Ectodermal cell (in vitro differentiated cells): Measurements from ENCODE around the gene NATD1.

Source experiments
- H3K27ac ChIP-seq: 2 replicates; pipeline ENCODE4 v1.7.0; 2013; ENCODE audit warnings: mild to moderate bottlenecking, low read depth, low read length; ENCODE audit not compliant: insufficient read depth, poor library complexity, severe bottlenecking
- H3K27me3 ChIP-seq: 2 replicates; pipeline ENCODE4 v1.7.0; 2013; ENCODE audit warnings: mild to moderate bottlenecking, low read length; ENCODE audit not compliant: insufficient read depth, control insufficient read depth, poor library complexity, severe bottlenecking
- H3K36me3 ChIP-seq: one replicate; pipeline ENCODE4 v1.7.0; 2013; ENCODE audit warnings: low read length; ENCODE audit not compliant: control insufficient read depth, insufficient read depth
- H3K4me1 ChIP-seq: one replicate; pipeline ENCODE4 v1.7.0; 2013; ENCODE audit warnings: low read length; ENCODE audit not compliant: control insufficient read depth, insufficient read depth
- H3K4me3 ChIP-seq: 2 replicates; pipeline ENCODE4 v1.7.0; 2013; ENCODE audit warnings: low read depth, low read length, control low read depth; ENCODE audit not compliant: insufficient read depth
- H3K9me3 ChIP-seq: 2 replicates; pipeline ENCODE4 v1.7.0; 2013; ENCODE audit warnings: mild to moderate bottlenecking, low read length, moderate library complexity; ENCODE audit not compliant: control insufficient read depth
- WGBS, 2 experiments: methylation state at CpG; one replicate each; pipeline ENCODE4 v1.1.7; 2013; ENCODE audit warnings: missing lambda C conversion rate in 2 of 2; 5-methylcytosine and 5-hydroxymethylcytosine counted together

The NATD1 gene

DNA sequence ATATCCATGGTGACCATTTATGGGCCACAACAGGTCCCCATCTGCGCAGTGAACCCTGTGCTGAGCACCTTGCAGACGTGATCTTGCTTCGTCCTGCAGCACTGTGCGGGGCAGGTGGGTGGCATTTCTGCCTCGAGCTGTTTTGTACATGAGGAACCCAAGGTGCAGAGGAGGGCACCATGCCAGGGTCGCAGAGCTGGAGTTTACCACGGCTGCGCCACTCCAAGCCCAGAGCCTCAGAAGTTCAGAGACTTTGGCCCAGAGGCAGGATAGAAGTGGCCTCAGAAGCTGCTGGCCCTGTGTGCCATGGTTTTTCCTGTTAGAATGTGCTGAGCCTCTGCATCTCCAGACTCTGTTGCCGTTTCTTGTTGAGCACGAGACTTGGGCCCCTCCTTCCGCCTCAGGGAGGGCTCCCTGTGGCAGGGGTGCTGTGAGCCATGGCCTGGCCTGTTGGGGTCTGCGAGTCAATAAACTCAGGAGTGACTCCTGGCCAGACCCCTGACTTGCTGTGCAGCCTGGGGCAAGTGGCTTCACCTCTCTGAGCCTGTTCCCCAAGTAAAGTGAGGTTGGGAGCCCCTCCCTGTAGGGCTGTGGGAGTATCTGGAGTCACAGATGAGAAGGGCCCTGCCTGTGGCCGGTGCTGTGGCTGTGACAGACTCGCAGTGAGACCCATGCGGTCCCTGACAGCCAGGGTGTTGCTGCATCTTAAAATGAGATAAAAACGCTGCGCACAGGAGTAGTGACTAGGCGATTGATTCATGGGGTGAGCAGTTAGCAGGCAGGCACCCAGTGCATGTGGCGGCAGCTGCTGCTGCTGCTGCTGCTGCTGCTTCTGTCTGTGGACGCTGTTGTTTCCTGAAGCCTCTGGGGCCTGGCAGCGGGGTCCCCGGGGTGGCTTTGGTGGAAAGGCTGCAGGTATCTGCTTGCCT, 43.2 kb upstream of the NATD1 start:
- 78 to 79% methylated on average over 22 of the region's 22 CpGs for WGBS, 2 experiments
- no peak overlapping the region for H3K27ac ChIP-seq

DNA sequence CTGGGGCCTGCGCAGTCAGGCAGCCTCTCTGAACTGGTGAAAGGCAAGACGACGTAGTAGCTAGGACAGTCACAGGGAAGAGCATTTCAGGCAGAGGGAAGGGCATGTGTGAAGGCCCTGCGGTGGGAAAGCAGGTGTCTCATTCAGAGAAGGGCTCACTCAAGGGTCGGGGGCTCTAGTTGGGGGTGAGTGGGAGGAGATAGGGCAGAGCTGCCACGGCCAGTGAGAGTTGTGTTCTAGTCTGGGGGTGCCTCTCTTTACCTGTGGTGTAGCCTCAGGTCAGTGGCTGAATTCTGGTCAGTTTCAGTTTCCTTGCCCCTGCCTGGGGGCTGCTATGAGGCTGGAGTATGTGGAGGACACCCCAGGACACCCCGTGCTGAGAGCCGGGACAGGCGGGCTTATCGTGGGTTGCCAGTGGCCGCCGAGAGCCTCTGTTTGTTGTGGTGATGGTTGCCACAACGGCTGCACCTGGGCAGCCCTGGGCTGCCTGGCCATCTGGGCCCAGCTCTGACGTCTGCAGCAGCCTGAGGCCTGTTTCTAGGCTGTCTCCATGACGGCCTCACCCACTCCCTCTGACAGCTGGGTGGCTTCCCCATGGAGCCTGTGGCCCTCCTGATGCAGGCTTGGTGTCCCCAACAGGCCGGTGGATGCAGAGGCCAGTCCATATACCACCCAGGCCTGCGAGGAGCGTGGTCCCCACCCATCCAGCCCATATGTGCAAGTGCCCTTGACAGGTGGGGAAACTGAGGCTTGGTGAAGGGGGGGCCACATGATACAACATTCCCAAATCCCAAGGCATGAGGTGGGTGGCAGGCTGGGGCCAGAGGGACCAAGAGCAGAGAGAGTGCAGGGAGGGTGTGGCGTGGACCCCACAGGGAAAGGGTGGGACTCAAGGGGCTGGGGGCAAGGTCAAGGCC, 42.1 kb upstream of the NATD1 start:
- WGBS, 2 experiments, result 82 to 84% methylated on average over 19 of the region's 19 CpGs
- no peaks in the 10 kb centered on the region for H3K4me1 ChIP-seq
- peaks cover 2% of the 10 kb centered on the region for H3K36me3 ChIP-seq
- H3K9me3 ChIP-seq, result no peaks in the 10 kb centered on the region
- H3K27me3 ChIP-seq, result no peaks in the 10 kb centered on the region
- no peak overlapping the region for H3K4me3 ChIP-seq
- no peak overlapping the region for H3K27ac ChIP-seq

More for the DNA sequence above, 43.2 kb upstream of the NATD1 start:
- H3K4me1 ChIP-seq, result no peaks in the 10 kb centered on the region
- no peak overlapping the region for H3K4me3 ChIP-seq
- H3K27me3 ChIP-seq, result no peaks in the 10 kb centered on the region
- peaks cover 6% of the 10 kb centered on the region for H3K36me3 ChIP-seq
- no peaks in the 10 kb centered on the region for H3K9me3 ChIP-seq

DNA sequence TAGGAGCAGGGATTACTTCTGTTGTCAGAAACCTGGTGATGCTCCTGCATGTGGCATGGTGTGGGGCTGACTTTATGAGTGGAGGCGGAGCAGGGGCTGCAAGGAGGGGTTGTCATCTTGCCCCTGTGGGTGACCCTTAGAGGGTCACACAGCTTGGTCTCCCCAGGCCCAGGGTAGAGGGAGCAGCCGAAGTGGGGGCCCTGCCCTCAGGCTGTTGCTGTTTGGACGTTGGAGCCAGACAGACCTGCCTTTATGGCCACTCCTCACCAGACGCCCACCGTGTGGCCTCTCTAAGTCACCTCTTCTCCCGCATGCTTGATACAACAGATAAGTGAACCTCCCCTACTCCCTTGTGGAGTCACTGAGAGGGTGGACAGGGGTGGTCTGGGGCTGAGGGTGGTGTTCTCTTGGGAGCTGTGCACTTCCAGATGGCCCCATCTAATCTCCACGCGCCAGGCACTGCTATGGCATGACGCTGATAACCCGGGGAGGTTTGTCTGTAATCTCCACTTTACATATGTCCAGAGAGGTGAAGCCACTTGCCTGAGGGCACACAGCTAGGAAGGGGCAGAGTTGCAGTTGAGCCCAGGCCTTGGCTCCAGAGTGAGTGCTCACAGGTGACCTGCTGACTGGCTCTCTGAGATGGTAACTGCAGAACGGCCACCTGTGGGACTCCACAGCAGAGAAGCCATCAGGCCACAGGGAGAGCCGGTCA, 41.3 kb upstream of the NATD1 start:
- Histone ChIP-seq H3K27me3 (no peaks in the 10 kb centered on the region), H3K4me1 (no peaks in the 10 kb centered on the region), H3K27ac (no peak overlapping the region), H3K9me3 (no peaks in the 10 kb centered on the region), H3K36me3 (no peaks in the 10 kb centered on the region), H3K4me3 (no peak overlapping the region)
- 69 to 71% methylated on average over 12 of the region's 12 CpGs for WGBS, 2 experiments

DNA sequence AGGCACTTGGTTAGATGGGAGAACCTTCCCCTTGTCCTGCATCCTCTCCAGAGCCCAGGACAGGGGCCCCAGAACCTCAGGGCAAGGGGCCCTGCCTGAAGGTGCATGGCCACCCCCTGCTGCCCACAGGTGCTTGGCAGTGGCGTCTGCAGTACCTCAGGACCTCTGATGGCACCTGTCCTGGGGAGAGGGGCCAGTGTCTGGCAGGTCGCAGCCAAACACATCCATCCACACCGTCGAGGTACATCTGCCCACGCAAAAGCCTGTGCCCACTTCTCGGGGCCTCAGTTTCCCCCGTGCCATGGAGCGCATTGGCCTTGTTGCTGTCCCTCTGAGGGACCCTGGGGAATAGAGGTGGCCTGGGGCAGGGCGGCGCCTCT, 40.6 kb upstream of the NATD1 start:
- Histone ChIP-seq H3K27ac (no peak overlapping the region), H3K9me3 (no peaks in the 10 kb centered on the region), H3K4me1 (no peaks in the 10 kb centered on the region), H3K36me3 (no peaks in the 10 kb centered on the region), H3K27me3 (no peaks in the 10 kb centered on the region), H3K4me3 (no peak overlapping the region)
- WGBS, 2 experiments, result 61 to 65% methylated on average over 10 of the region's 10 CpGs

DNA sequence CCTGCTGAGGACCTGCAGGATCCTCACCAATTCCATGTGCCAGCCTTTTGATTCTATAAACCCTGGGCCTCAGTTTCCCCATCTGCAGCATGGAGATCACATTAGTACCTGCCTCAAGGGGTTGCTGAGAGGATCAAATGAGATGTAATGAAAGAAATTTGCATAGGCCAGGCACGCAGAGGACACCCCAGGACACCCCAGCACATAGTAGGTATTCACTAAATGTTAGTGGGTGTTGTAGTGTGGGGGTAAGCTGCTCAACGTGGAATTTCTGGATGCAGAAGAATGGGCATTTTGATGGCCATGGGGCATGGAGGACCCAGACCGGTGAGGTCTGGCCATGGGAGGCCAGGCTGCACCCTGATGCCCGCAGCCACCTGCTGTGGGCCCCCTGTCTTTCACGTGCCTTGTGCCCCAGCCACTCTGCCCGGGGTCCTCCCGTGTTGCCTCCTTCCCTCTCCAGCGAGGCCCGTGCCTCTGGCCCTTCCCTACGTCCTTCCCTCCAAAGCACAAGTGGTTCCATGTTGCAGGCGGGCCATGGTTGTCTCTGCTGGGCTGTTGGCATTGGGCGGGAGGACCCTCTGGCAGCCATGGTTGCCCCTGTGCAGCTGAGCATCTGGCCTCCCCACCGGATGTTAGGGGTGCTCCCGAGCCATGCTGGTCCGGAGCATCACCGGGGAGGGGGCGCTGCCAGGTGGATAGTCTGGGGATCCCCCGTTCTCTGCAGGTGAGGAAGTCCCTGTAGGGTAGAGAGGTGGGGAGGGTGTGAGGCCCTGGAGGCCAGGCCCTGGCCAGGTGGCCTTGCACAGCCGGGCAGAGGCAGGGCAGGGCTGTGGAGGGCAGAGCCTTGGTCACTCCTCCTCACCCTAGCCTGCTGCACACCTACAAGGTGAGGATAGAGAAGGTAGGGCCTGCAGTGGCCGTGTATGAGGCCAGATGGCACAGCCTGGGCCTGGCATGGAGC, 39.9 kb upstream of the NATD1 start:
- 83 to 85% methylated on average over 20 of the region's 20 CpGs for WGBS, 2 experiments
- Histone ChIP-seq H3K36me3 (no peaks in the 10 kb centered on the region), H3K4me3 (no peak overlapping the region), H3K27me3 (no peaks in the 10 kb centered on the region), H3K27ac (no peak overlapping the region), H3K9me3 (no peaks in the 10 kb centered on the region), H3K4me1 (no peaks in the 10 kb centered on the region)

DNA sequence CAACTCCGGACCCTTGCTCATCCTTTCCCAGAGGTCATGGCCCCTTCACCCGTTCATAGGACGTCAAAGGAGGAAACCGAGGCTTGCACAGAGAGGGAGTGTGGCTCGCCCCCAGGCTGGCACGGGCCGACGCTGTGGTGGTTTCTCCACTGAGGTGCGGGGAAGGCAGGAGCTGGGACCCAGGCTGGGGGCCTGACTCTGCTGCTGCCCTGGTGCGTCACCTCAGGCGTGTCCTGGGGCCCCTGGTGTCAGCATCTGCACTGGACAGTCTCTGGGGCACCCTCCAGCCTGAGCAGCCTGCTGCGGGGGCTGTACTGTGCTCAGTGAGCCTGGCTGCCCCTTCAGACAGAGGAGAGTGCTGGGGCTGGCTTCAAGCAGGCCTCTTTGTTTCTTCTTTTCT, 38.7 kb upstream of the NATD1 start:
- Histone ChIP-seq H3K4me3 (no peak overlapping the region), H3K4me1 (no peaks in the 10 kb centered on the region), H3K9me3 (no peaks in the 10 kb centered on the region), H3K27ac (no peak overlapping the region), H3K27me3 (no peaks in the 10 kb centered on the region), H3K36me3 (no peaks in the 10 kb centered on the region)
- 67 to 68% methylated on average over 12 of the region's 12 CpGs for WGBS, 2 experiments

DNA sequence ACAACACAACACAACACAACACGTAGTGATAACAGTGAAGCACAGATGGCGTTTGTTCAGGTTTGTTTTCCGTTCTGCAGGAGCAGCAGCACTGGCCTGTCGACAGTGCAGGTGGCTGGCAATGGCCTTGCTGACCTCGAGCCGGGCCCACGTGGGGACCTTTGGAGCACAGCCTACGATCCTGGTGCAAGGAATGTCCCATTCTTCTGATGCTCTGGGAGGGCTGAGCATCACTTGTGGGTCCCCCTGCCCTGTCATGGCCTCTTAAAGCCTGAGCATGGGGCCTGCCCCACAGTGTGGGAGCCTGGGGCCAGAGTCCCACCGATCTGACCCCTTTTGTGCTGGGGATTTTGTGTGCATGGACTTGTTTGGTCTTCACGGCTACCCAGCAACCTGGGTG, 38.1 kb upstream of the NATD1 start:
- H3K4me1 ChIP-seq, result peaks cover 3% of the 10 kb centered on the region
- no peak overlapping the region for H3K4me3 ChIP-seq
- WGBS, 2 experiments, result 81 to 82% methylated on average over 10 of the region's 10 CpGs
- H3K27ac ChIP-seq, result no peak overlapping the region
- H3K27me3 ChIP-seq, result no peaks in the 10 kb centered on the region
- H3K9me3 ChIP-seq, result no peaks in the 10 kb centered on the region
- H3K36me3 ChIP-seq, result no peaks in the 10 kb centered on the region

DNA sequence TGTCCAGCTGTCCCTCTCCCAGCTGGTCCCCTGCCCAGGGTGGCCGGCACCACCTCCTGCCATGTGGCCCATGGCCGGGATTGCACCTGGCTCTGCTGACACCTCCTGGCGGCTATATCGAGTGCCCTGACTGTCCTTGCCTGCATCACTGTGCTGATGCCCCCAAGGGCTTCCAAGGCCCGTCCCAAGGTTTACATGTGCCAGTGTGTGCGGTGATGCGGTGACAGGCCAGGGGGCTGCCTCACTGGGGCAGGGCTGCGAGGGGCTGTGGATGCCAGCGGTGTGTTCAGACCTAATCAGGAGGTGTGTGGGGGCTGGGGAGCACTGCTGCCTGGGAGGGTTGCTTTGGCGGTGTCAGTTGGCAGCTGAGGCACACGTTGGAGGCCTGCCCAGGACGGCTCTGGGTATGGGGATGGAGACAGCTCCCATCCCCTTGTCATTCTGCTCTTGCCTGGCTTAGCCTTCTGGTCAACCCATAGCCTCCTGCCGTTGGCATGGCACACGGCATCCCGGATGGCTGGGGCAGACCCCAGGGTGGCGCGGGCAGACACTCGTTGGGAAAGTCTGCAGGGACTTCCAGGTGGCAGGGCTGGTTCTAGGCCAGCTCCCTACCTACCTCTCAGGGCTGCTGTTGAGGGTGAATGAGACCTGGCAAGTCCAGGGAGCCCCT, 36.8 kb upstream of the NATD1 start:
- WGBS, 2 experiments, result 90 to 91% methylated on average over 18 of the region's 18 CpGs
- H3K4me1 ChIP-seq, result peaks cover 13% of the 10 kb centered on the region
- H3K27me3 ChIP-seq, result no peaks in the 10 kb centered on the region
- no peaks in the 10 kb centered on the region for H3K9me3 ChIP-seq
- no peak overlapping the region for H3K4me3 ChIP-seq
- H3K27ac ChIP-seq, result no peak overlapping the region
- H3K36me3 ChIP-seq, result no peaks in the 10 kb centered on the region
